GM19438 (cell line): ENCODE measurements around the gene PUS10.
"Not testable (repeated sequence)": the region's sequence is repeated elsewhere in the genome, so short reads cannot be mapped to it uniquely, and the experiment has no call there.

Experiments
- ATAC-seq: cut with Tn5 transposase; IDR thresholded peaks from one replicate; pipeline ENCODE4 v1.9.1; 2021; ENCODE audit warnings: low read depth; ENCODE audit not compliant: unreplicated experiment

Gene PUS10

GRCh38 chr2:60936757-60937156, 81.3 kb downstream of the PUS10 start:
- no peak for ATAC-seq

GRCh38 chr2:60934165-60934722, 83.8 kb downstream of the PUS10 start:
- no peak for ATAC-seq

GRCh38 chr2:60932954-60933353, 85.1 kb downstream of the PUS10 start:
- no peak for ATAC-seq

GRCh38 chr2:60932061-60932460, 86.0 kb downstream of the PUS10 start:
- ATAC-seq, result not testable (repeated sequence)

GRCh38 chr2:60926741-60927552, 91.1 kb downstream of the PUS10 start:
- no peak for ATAC-seq

GRCh38 chr2:60925994-60926740, 91.9 kb downstream of the PUS10 start:
- ATAC-seq, result no peak

GRCh38 chr2:60907329-60907728, 110.7 kb downstream of the PUS10 start:
- no peak for ATAC-seq

GRCh38 chr2:60906395-60906794, 111.7 kb downstream of the PUS10 start:
- ATAC-seq, result no peak

- not testable (repeated sequence) for ATAC-seq
These were observed 112.2 kb downstream of the PUS10 start for GRCh38 chr2:60905867-60906266.

GRCh38 chr2:60901296-60901695, 116.8 kb downstream of the PUS10 start:
- not testable (repeated sequence) for ATAC-seq

GRCh38 chr2:60899892-60900249, 118.2 kb downstream of the PUS10 start:
- no peak for ATAC-seq

GRCh38 chr2:60899230-60899891, 118.7 kb downstream of the PUS10 start:
- no peak for ATAC-seq

- ATAC-seq, result no peak
These were observed 119.5 kb downstream of the PUS10 start for GRCh38 chr2:60898567-60898966.
